ENCODE measurements around the gene MIB1.
A peak's percentile ranks its signal among the peaks of the same experiment; 100 is the strongest.

Gene MIB1

DNA sequence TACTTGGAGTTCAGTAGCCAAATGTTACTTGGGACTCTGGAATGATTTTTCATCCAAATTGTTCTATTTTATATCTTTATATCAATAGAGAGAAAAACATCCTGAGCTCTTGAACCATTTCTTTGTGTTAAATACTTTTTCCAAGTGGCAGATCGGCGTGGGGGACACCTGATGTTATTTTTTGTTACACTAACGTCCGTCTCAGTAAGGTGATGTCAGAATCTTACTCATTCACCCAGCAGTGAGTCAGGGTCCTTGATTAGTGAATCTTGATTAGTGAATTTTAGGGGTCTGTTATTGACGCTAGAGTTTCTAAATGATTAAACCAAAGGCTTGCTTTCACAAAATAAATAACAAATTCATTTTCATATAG lies 1.7 kb downstream of the MIB1 start:
- POLR2A ChIA-PET: interaction anchor here (1.3 to 1.4 kb wide), 2 partner anchors 9 to 142 kb away, joined by 5 to 6 read pairs; partner anchors contain the start of gene ESCO1
- TF ChIP-seq SP1 (IDR thresholded peaks at IDR 0.05) (no peak), BHLHE40 (IDR thresholded peaks at IDR 0.05; ENCODE audit: borderline replicate concordance) (no peak), FOXM1 (IDR thresholded peaks at IDR 0.05; ENCODE audit: borderline replicate concordance) (no peak), LEF1 (IDR thresholded peaks at IDR 0.05; ENCODE audit: borderline replicate concordance) (no peak), FOXA1 (IDR thresholded peaks at IDR 0.05) (no peak), HDGF (IDR thresholded peaks at IDR 0.05; ENCODE audit: borderline replicate concordance) (no peak)
- no peak for DNase-seq (ENCODE audit: extremely low spot score)
- CTCF ChIA-PET: interaction anchor here (1.4 to 1.9 kb wide), 2 partner anchors 12 to 141 kb away, joined by 3 to 6 read pairs; partner anchors contain the start of gene ESCO1

DNA sequence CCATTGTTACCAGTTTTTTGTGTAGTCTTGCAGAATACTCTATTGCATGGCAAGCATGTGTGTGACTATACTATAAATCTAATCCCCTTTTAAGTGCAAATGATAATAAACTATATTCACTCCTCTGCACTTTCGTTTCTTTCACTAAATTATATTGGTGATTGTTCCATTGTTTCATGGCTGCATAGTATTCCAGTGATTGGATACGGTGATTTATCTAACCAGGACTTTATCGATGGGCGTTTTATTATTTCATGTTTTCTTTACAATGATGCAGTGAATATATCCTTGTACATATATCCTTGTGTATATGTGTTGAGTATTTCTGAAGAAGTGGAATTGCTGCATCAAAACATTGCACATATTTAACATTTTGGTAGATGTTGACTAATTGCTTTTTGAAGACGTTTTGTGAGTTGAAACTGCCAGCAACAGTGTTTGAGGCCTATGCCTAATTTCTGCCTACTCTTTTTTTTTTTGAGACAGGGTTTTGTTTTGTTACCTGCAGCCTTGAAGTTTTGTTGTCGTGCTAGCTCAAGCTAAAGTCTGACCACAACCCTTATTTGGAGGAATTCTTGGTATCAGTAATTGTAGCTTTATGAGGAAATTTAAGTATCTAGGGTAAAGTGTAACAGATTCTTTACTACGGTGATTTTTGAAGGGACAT lies 2.7 kb downstream of the MIB1 start:
- ChIA-PET POLR2A (interaction anchor here (1.3 to 1.4 kb wide), 2 partner anchors 8 to 143 kb away, joined by 5 to 6 read pairs; partner anchors contain the start of gene ESCO1), CTCF (interaction anchor here (1.9 kb wide), 1 partner anchor 142 kb away, joined by 6 read pairs; the partner anchor contains the start of gene ESCO1)
- DNase-seq (ENCODE audit: extremely low spot score): no peak
- no peak for TF ChIP-seq L3MBTL2 (conservative IDR thresholded peaks at IDR 0.05)
- no peak for TF ChIP-seq FOXM1 (IDR thresholded peaks at IDR 0.05; ENCODE audit: borderline replicate concordance)
- no peak for TF ChIP-seq ZNF384 (IDR thresholded peaks at IDR 0.05)
- no peak for TF ChIP-seq BHLHE40 (IDR thresholded peaks at IDR 0.05; ENCODE audit: borderline replicate concordance)
- no peak for TF ChIP-seq SUZ12 (IDR thresholded peaks at IDR 0.05)
- TF ChIP-seq ELF4 (IDR thresholded peaks at IDR 0.05): no peak
- TF ChIP-seq ARNT (IDR thresholded peaks at IDR 0.05): no peak
- no peak for TF ChIP-seq SP1 (IDR thresholded peaks at IDR 0.05)
- no peak for TF ChIP-seq TARDBP (IDR thresholded peaks at IDR 0.05)
- no peak for TF ChIP-seq FOXK2 (IDR thresholded peaks at IDR 0.05)
- no peak for TF ChIP-seq HDGF (IDR thresholded peaks at IDR 0.05; ENCODE audit: borderline replicate concordance)
- TF ChIP-seq FOXA1 (IDR thresholded peaks at IDR 0.05): no peak
- TF ChIP-seq CTBP1 (IDR thresholded peaks at IDR 0.05; ENCODE audit: borderline replicate concordance): no peak
- TF ChIP-seq NFRKB (IDR thresholded peaks at IDR 0.05): no peak

DNA sequence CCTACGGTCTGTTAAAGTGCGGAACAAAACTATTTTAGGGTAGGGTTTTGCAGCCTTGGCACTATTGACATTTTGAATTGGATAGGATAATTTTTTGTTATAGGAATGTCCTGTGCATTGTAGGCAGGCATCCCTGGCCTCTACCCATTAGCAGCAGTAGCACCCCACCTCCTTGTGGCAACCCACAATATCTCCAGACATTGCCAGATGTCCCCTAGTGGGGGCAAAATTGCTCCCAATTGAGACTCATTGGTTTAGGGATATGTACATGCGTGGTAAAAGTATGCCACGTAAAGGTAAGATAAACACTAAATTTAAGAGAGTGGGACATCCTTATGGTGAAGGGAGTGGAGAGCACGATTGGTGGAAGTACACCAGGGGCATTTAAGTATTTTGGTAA lies 4.6 kb downstream of the MIB1 start:
- POLR2A ChIA-PET: no interaction called here
- CTCF ChIA-PET: no interaction called here
- TF ChIP-seq NFRKB (IDR thresholded peaks at IDR 0.05): no peak
- TF ChIP-seq HDGF (IDR thresholded peaks at IDR 0.05; ENCODE audit: borderline replicate concordance): no peak
- TF ChIP-seq LEF1 (IDR thresholded peaks at IDR 0.05; ENCODE audit: borderline replicate concordance): no peak
- no peak for TF ChIP-seq TARDBP (IDR thresholded peaks at IDR 0.05)
- no peak for TF ChIP-seq SUZ12 (IDR thresholded peaks at IDR 0.05)
- no peak for TF ChIP-seq ELF4 (IDR thresholded peaks at IDR 0.05)
- TF ChIP-seq FOXM1 (IDR thresholded peaks at IDR 0.05; ENCODE audit: borderline replicate concordance): no peak
- TF ChIP-seq FOXA1 (IDR thresholded peaks at IDR 0.05): no peak
- TF ChIP-seq CTBP1 (IDR thresholded peaks at IDR 0.05; ENCODE audit: borderline replicate concordance): no peak
- no peak for TF ChIP-seq L3MBTL2 (conservative IDR thresholded peaks at IDR 0.05)
- no peak for TF ChIP-seq BHLHE40 (IDR thresholded peaks at IDR 0.05; ENCODE audit: borderline replicate concordance)
- no peak for TF ChIP-seq ZNF384 (IDR thresholded peaks at IDR 0.05)
- DNase-seq (ENCODE audit: extremely low spot score): no peak

DNA sequence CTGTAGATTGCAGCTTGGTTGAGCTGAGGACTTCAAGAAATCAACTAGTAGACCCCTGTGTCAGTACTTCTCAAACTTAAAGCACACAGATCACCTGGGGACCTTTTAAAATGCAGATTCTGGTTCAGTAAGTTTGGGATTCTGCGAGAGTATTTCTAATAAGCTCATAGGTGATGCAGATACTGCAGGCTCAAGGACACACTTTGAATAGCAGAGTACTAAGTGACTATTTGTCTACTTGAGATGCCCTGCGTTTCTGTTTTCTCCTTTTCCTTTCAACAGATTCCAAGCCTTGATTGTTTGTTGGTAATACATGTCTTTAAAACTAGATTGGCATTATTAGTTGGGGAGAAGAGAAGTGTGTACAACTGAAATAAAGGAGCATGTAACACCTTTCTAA lies 6.7 kb downstream of the MIB1 start:
- POLR2A ChIA-PET: no interaction called here
- DNase-seq (ENCODE audit: extremely low spot score): no peak
- TF ChIP-seq BHLHE40 (IDR thresholded peaks at IDR 0.05; ENCODE audit: borderline replicate concordance) (no peak), SP1 (IDR thresholded peaks at IDR 0.05) (no peak), CTBP1 (IDR thresholded peaks at IDR 0.05; ENCODE audit: borderline replicate concordance) (no peak)
- CTCF ChIA-PET: no interaction called here

DNA sequence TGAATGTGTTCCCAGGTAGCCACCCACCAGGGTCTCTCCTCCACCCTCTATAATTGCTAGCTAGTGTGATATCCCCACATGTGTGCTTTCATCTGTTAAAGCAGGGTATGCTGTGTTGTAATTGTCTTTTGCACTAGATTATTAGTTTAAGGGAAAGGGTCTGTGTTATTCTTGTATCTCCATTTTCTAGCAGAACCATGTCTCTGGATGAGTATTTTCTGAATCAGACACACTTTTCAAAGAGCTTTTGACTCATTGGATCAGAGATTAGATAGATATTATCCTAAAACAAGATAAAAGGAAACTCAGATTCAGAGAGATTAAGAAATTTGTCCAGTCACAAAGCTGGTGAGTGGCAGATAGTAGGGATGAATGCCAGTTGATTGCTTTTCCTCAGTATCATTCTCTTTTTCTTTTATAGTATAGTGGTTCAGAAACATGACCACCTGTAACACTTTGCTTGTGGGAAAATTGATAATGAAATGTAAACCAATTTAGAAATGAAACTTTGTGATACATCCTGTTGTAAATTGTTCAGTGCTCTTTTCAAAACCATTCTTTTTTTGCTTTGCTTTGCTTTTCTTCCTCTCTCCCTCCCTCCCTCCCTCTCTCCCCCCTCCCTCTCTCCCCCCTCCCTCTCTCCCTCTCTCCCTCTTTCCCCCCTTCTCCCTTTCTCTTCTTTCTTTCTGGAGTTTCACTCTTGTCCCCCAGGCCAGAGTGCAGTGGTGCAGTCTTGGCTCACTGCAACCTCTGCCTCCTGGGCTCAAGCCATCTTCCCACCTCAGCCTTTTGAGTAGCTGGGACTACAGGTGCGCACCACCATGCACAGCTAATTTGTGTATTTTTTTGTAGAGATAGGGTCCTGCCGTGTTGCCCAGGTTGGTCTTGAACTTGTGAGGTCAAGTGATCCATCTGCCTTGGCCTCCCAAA lies 7.4 kb downstream of the MIB1 start:
- TF ChIP-seq ZNF384 (IDR thresholded peaks at IDR 0.05) (peak; percentile 47; the same call in 1 of the 2 replicates), LEF1 (IDR thresholded peaks at IDR 0.05; ENCODE audit: borderline replicate concordance) (no peak)
- ChIA-PET CTCF (no interaction called here), POLR2A (interaction anchor here (0.6 to 1.7 kb wide), 2 partner anchors 8 to 147 kb away, joined by 3 to 8 read pairs; partner anchors contain the start of genes ESCO1 and MIB1)
- DNase-seq (ENCODE audit: extremely low spot score): no peak

DNA sequence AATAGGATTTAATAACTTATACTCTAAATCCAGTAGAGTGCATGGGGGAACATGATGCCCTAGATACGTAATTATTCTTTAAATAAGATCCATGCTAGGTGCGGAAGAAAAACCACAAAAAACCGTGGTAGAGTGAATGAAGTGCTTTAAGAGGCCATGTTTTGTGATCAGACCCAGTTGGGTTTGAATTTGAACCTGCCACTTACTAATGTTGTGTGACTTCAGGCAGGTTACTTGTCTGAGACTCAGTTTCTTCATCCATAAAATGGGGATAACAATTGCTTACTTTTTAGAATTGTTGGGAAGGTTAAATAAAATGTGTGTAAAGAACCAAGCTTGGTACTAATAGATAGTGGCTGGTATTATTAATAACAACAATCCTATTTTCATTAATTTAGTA lies 17.2 kb downstream of the MIB1 start:
- ChIA-PET POLR2A (no interaction called here), CTCF (no interaction called here)
- no peak for TF ChIP-seq ZNF384 (IDR thresholded peaks at IDR 0.05)
- no peak for TF ChIP-seq NFRKB (IDR thresholded peaks at IDR 0.05)
- TF ChIP-seq ARNT (IDR thresholded peaks at IDR 0.05): no peak
- TF ChIP-seq SUZ12 (IDR thresholded peaks at IDR 0.05): no peak
- no peak for TF ChIP-seq FOXM1 (IDR thresholded peaks at IDR 0.05; ENCODE audit: borderline replicate concordance)
- no peak for TF ChIP-seq TARDBP (IDR thresholded peaks at IDR 0.05)
- TF ChIP-seq HDGF (IDR thresholded peaks at IDR 0.05; ENCODE audit: borderline replicate concordance): no peak
- no peak for TF ChIP-seq BHLHE40 (IDR thresholded peaks at IDR 0.05; ENCODE audit: borderline replicate concordance)
- no peak for TF ChIP-seq ELF4 (IDR thresholded peaks at IDR 0.05)
- DNase-seq (ENCODE audit: extremely low spot score): no peak

DNA sequence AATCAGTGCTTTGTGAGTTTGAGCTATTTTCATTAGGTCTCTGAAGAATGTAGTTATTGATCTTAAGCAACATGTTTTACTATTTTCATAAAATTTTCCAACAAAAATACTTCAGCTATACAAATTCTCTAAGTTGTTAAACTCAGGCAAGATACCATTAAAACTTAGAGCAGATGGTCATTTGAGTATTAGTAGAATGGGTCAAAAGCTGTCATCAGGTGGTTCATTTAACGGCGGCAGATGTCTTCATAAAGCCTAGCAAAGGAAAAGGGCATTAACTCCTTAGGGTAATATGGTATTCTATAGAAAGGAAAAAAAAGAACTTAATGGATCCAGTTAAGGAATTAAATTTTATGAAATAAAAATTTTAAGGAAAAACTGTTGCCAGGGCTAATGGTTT lies 19.2 kb downstream of the MIB1 start:
- CTCF ChIA-PET: interaction anchor here (1.2 to 1.6 kb wide), 2 partner anchors 60 to 159 kb away, joined by 3 to 5 read pairs; partner anchors contain the start of gene ESCO1
- POLR2A ChIA-PET: interaction anchor here (1.2 to 1.9 kb wide), 3 partner anchors 19 to 160 kb away, joined by 3 to 5 read pairs (median 5); partner anchors contain the start of genes ABHD3, ESCO1 and MIB1
- no peak for DNase-seq (ENCODE audit: extremely low spot score)

More for the DNA sequence above, 19.2 kb downstream of the MIB1 start:
- TF ChIP-seq, protein P1, sequence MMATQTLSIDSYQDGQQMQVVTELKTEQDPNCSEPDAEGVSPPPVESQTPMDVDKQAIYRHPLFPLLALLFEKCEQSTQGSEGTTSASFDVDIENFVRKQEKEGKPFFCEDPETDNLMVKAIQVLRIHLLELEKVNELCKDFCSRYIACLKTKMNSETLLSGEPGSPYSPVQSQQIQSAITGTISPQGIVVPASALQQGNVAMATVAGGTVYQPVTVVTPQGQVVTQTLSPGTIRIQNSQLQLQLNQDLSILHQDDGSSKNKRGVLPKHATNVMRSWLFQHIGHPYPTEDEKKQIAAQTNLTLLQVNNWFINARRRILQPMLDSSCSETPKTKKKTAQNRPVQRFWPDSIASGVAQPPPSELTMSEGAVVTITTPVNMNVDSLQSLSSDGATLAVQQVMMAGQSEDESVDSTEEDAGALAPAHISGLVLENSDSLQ (IDR thresholded peaks at IDR 0.05): no peak; the same call in 1 of the 2 replicates
- no peak for TF ChIP-seq FOXA1 (IDR thresholded peaks at IDR 0.05)
